ENCODE data around the gene TNPO2.
"Not testable (repeated sequence)": the region's sequence is repeated elsewhere in the genome, so short reads cannot be mapped to it uniquely, and the experiment has no call there.

TNPO2 gene

GRCh38 chr19:12705169-12705568, 18.6 kb downstream of the TNPO2 start:
- DNase-seq = no peak

GRCh38 chr19:12703046-12703445, 20.7 kb downstream of the TNPO2 start:
- no peak for DNase-seq

GRCh38 chr19:12701596-12702282, 22.0 kb downstream of the TNPO2 start:
- no peak for DNase-seq

GRCh38 chr19:12698138-12698537, 25.6 kb downstream of the TNPO2 start:
- no peak for DNase-seq

GRCh38 chr19:12697425-12697824, 26.3 kb downstream of the TNPO2 start:
- DNase-seq = not testable (repeated sequence)

- DNase-seq = peak; percentile 80 to 83
Observed at GRCh38 chr19:12696366-12697335, 27.1 kb downstream of the TNPO2 start, which contains the start of gene FBXW9. TSS of gene FBXW9 (minus strand) at chr19:12696631. CDS start at chr19:12696581, 50 bp downstream.

- no peak for DNase-seq
Observed at GRCh38 chr19:12695997-12696365, 27.8 kb downstream of the TNPO2 start.

GRCh38 chr19:12695514-12695913, 28.2 kb downstream of the TNPO2 start:
- DNase-seq = no peak

- DNase-seq = no peak
Observed at GRCh38 chr19:12695096-12695495, 28.6 kb downstream of the TNPO2 start.

GRCh38 chr19:12694641-12695040, 29.1 kb downstream of the TNPO2 start:
- DNase-seq = no peak

GRCh38 chr19:12692960-12693359, 30.8 kb downstream of the TNPO2 start:
- no peak for DNase-seq

GRCh38 chr19:12689581-12690216, 34.0 kb downstream of the TNPO2 start:
- DNase-seq = no peak

- DNase-seq = no peak
Observed at GRCh38 chr19:12689012-12689411, 34.7 kb downstream of the TNPO2 start.

- no peak for DNase-seq
Observed at GRCh38 chr19:12687496-12688196, 36.1 kb downstream of the TNPO2 start, which contains the start of gene GNG14. TSS of gene GNG14 (plus strand) at chr19:12687998. CDS start at chr19:12688049, 51 bp downstream.

- no peak for DNase-seq
Observed at GRCh38 chr19:12685831-12686230, 37.9 kb downstream of the TNPO2 start.

GRCh38 chr19:12681074-12681987, 42.4 kb downstream of the TNPO2 start, which contains the start of gene DHPS:
TSS of gene DHPS (minus strand) at chr19:12681880. CDS start at chr19:12681766, 114 bp downstream.
- peak; percentile 92 for DNase-seq

- no peak for DNase-seq
Observed at GRCh38 chr19:12680034-12680433, 43.7 kb downstream of the TNPO2 start.

- not testable (repeated sequence) for DNase-seq
Observed at GRCh38 chr19:12678039-12678438, 45.7 kb downstream of the TNPO2 start.

GRCh38 chr19:12676928-12677327, 46.8 kb downstream of the TNPO2 start:
- DNase-seq = no peak

- peak; percentile 46 to 57 for DNase-seq
Observed at GRCh38 chr19:12676384-12676792, 47.3 kb downstream of the TNPO2 start.

GRCh38 chr19:12675940-12676339, 47.8 kb downstream of the TNPO2 start:
- DNase-seq = no peak

Data from AML-193 (cell line).